GM15510 (cell line): ENCODE measurements around the gene GPATCH2.

Source experiments
- POLR2A ChIP-seq: IDR thresholded peaks from 3 replicates; pipeline ENCODE4 v1.6.1; 2011; ENCODE audit warnings: borderline replicate concordance; ENCODE audit not compliant: insufficient read length; ENCODE audit errors: extremely low read depth

The GPATCH2 gene

GRCh38 chr1:217506878-217507277 lies 124.0 kb downstream of the GPATCH2 start:
- no peak for TF ChIP-seq POLR2A

GRCh38 chr1:217498209-217498608 lies 132.7 kb downstream of the GPATCH2 start:
- TF ChIP-seq POLR2A = no peak

DNA sequence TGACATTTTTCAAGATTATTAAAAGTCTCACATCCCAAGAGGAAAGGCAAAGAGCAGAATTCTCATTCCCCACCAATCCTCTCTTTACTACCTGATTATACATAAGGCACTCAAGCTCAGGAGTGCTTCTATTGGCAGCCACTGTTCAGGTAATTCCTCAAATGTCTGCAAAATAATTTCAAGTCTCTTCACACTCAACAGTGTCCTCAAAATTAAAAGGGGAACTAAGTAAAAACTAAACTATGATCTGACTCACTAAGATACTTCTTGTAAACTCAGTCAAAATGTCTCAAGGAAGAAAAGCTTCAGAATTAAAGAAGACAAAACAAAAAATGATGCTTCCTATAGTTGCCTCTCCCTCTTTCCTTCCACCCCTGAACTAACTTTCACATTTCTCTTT lies 135.6 kb downstream of the GPATCH2 start:
- TF ChIP-seq POLR2A = no peak

GRCh38 chr1:217494767-217495166 lies 136.1 kb downstream of the GPATCH2 start:
- no peak for TF ChIP-seq POLR2A

DNA sequence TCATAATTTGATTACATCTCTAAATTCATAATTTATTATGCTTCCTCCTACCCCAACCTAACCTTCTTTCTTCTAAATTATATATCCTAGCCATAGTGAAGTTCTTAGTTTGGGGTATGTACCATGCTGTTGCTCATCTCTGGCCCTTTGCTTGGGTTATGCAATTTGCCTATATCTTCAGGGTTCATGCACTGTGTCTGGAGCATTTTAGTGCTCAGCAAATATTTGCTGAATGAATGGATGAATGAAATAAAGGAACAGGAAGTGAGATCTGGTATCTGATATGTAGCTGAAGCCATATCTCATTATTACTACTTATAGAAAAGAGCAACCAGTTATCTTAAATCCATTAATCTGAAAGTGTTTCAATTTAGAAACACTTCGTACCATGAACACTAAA lies 137.6 kb downstream of the GPATCH2 start:
- no peak for TF ChIP-seq POLR2A

DNA sequence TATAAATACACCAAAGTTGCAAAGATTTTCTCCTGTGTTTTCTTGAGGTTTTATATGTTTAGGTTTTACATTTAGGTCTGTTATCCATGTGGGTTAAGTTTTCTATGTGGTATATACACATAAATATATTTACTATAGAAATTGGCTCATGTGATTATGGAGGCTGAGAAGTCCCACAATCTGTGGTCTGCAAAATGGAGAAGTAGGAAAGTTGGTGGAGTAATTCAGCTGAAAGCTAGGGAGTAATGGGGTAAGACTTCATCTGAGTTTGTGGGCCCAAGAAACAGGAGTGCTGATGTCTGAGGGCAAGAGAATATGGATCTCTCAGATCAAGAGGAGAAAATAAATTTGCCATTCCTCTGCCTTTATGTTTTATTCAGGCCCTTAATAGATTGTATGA lies 146.0 kb downstream of the GPATCH2 start:
- TF ChIP-seq POLR2A = no peak

- no peak for TF ChIP-seq POLR2A
Observed at GRCh38 chr1:217482356-217483102, 148.4 kb downstream of the GPATCH2 start.

- no peak for TF ChIP-seq POLR2A
Observed at GRCh38 chr1:217478450-217478849, 152.4 kb downstream of the GPATCH2 start.

DNA sequence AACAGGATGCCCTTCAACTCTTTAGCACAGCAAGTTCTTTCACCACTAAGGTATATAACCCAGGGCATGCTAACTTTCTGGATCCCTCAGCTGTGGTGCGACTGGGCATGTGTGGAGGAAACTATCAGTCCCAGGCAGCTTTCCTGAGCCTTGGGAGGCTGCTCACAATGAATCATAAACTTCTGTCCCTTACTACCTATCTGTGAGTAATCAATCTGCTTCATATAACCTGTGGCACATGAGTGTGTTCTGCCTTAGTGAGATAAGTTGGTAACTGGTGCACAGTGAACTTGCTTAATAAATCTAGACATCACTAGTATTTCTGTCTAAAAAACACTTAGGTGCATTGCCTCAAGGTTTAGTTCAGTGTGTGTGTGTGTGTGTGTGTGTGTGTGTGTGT lies 158.0 kb downstream of the GPATCH2 start:
- no peak for TF ChIP-seq POLR2A

GRCh38 chr1:217471403-217471802 lies 159.5 kb downstream of the GPATCH2 start:
- TF ChIP-seq POLR2A = no peak

DNA sequence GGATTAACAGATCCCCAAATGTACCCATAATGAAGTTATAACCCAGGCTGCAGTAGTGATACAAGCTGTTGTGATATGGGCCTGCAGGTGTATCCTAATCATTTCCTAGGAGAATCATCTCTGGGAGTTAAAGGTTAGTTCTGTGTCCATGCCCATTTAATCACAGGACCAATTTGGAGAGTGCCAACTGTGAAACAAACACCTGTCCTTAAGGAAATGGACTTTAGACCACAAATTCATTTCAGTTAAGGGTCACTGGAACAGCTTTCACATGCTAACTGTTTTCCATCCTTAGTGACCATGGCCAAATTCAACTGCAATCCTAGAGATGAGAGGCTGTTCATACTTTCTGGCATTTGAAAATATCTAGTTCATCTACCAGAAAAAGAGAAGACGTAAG lies 160.9 kb downstream of the GPATCH2 start:
- TF ChIP-seq POLR2A = no peak

GRCh38 chr1:217465102-217465501 lies 165.8 kb downstream of the GPATCH2 start:
- TF ChIP-seq POLR2A = no peak

GRCh38 chr1:217462666-217463065 lies 168.2 kb downstream of the GPATCH2 start:
- no peak for TF ChIP-seq POLR2A

DNA sequence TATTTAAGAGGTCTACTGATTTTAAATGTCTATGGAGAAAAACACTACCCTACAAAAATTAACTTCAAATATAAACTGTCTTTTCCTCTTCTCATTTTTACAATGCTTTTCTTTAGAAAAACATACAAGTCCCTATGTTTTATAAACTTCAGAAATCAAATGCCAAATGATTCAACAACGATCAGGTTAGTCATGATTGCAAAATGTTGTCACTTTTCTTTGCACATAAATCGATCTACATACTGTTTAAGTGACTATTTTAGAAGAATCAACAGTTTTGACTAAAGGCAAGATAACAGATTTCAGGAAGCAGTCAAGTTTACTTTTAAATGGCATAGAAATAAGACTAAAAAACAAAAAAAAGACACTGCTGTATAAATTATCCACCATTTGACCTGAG lies 168.7 kb downstream of the GPATCH2 start:
- no peak for TF ChIP-seq POLR2A

- TF ChIP-seq POLR2A = no peak
Observed at GRCh38 chr1:217457016-217457415, 173.9 kb downstream of the GPATCH2 start.

GRCh38 chr1:217456261-217456660 lies 174.6 kb downstream of the GPATCH2 start:
- no peak for TF ChIP-seq POLR2A

DNA sequence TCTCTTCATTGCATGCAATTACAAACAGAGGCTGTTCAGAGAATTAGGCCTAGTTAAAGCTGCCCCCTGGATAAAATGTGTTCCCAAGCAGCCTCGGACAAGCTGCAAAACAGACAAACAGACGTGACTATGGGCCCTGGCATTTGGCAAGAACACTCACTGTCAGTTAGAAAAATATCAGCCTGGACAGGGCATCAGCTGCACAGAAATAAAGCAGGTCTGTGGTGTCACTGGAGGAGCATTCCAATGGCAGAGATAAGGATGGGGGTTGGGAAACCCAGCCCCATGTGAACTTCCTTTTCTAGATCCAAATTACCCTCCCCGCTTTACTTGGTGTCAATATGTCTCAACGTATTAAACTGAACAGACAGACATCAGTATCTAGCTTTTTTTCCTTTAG lies 177.1 kb downstream of the GPATCH2 start:
- TF ChIP-seq POLR2A = no peak

- TF ChIP-seq POLR2A = no peak
Observed at GRCh38 chr1:217449370-217449769, 181.5 kb downstream of the GPATCH2 start.

DNA sequence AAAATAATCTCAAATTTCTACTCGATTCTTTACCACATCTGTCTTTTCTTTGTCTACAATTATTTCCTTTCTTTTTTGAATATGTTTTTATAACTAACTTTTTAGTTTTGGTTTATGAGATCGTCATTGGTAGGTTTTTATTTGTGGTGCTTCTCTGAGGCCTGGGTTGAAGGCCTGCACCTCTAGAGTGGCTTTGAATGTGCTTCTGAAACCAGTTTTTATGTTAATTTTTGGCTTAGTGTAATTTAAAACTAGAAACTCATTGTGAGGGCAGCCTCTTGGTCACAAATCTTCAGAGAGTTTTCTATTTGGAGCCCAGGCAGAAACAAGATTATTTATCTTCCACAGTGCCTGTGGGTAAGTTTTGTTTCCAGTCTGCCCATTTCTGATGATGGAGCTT lies 187.0 kb downstream of the GPATCH2 start:
- TF ChIP-seq POLR2A = no peak
